ENCODE data around the gene ZNF385A.

- no peak for TF ChIP-seq ESRRA (IDR thresholded peaks at IDR 0.05; ENCODE audit: borderline replicate concordance, low read depth)
- no peak for TF ChIP-seq CTCF (IDR thresholded peaks at IDR 0.05 in 2 of 3, conservative IDR thresholded peaks at IDR 0.05 in 1 of 3; ENCODE audit: insufficient read depth in 2 of 3, low read depth in 1 of 3, low read length in 3 of 3)
- TF ChIP-seq WHSC1 (IDR thresholded peaks at IDR 0.05; ENCODE audit: low read length), result no peak
- no peak for TF ChIP-seq CEBPB (tag; IDR thresholded peaks at IDR 0.05)
- TF ChIP-seq RBM39 (optimal IDR thresholded peaks at IDR 0.05; ENCODE audit: low read depth, low read length), result no peak
- no peak for TF ChIP-seq LARP7 (IDR thresholded peaks at IDR 0.05)
- no peak for TF ChIP-seq E2F4 (CRISPR knock-in tag; IDR thresholded peaks at IDR 0.05; ENCODE audit: low read depth)
- no peak for TF ChIP-seq MAFK (IDR thresholded peaks at IDR 0.05; ENCODE audit: low read length)
- no peak for TF ChIP-seq AFF4 (CRISPR knock-in tag; IDR thresholded peaks at IDR 0.05)
- no peak for TF ChIP-seq ZNF79 (CRISPR knock-in tag; IDR thresholded peaks at IDR 0.05; ENCODE audit: low read depth)
- no peak for TF ChIP-seq NRF1 (conservative IDR thresholded peaks at IDR 0.05 in 1 of 2, IDR thresholded peaks at IDR 0.05 in 1 of 2)
- TF ChIP-seq NFIC (IDR thresholded peaks at IDR 0.05), result no peak
- TF ChIP-seq ZBTB7A (IDR thresholded peaks at IDR 0.05; ENCODE audit: borderline replicate concordance, control insufficient read depth, low read depth, low read length), result no peak
Observed at GRCh38 chr12:54377007-54377406, 7.5 kb downstream of the ZNF385A start.
